Psoas muscle (tissue), 8 donors: ENCODE data around the gene FUBP1. TPM values are rescaled to one million over a fixed set of nuclear protein-coding genes. Genes with fewer than 3 reads are reported as not detected.

Experiments
- ATAC-seq, 4 donors: fragments of 200-7000 bp; cut with Tn5 transposase; one replicate each; pipeline ENCODE4 v1.9.1; 2020; ENCODE audit warnings: moderate library complexity in 3 of 4, mild to moderate bottlenecking in 2 of 4
- DNase-seq, 2 donors: peaks; one replicate each; pipeline ENCODE4 v3.0.0-alpha.2; 2020
- H3K27ac ChIP-seq: fragments of 200-600 bp; one replicate; pipeline ENCODE4 v1.8.0; 2022
- H3K27me3 ChIP-seq, 3 donors: fragments of 200-600 bp in 1 of 3; one replicate each; pipeline versions ENCODE4 v1.6.1 to v1.8.0; 2013 to 2022; ENCODE audit warnings: low read length in 2 of 3, mild to moderate bottlenecking in 2 of 3, moderate library complexity in 1 of 3; ENCODE audit not compliant: insufficient read depth in 3 of 3
- H3K36me3 ChIP-seq, 2 donors: fragments of 200-600 bp in 1 of 2; one replicate each; pipeline versions ENCODE4 v1.6.1 to v1.8.0; 2013 to 2022; ENCODE audit warnings: low read depth in 1 of 2, mild to moderate bottlenecking in 1 of 2, moderate library complexity in 1 of 2; ENCODE audit not compliant: insufficient read depth in 1 of 2
- H3K4me1 ChIP-seq: fragments of 200-600 bp; one replicate; pipeline ENCODE4 v1.8.0; 2022
- H3K4me3 ChIP-seq: fragments of 200-600 bp; one replicate; pipeline ENCODE4 v1.8.0; 2022; ENCODE audit warnings: mild to moderate bottlenecking
- H3K9me3 ChIP-seq: fragments of 200-600 bp; one replicate; pipeline ENCODE4 v1.8.0; 2022
- WGBS, 3 donors: extraction: QIAGEN DNeasy Blood & Tissue Kit; methylation state at CpG; one replicate each; pipeline versions ENCODE4 v1.1.6 to v1.1.7; 2013; 5-methylcytosine and 5-hydroxymethylcytosine counted together
- intact Hi-C, 2 donors: fragments of 100-400 bp; cut with DNase I; formaldehyde crosslinking; loops; one replicate each; pipeline versions ENCODE4 v1.11.0 to v1.14.2; 2022
- polyA plus RNA-seq, 3 donors: library from polyadenylated mRNA; stranded (reverse); fragments of 200-250 nt; gene quantifications; one replicate each; pipeline ENCODE4 v1.2.3, GENCODE V29; 2013
- total RNA-seq, 4 donors: library from RNA; stranded (reverse); fragmentation: NEBNext Ultra II Directional in 2 of 4; extraction: Animal tissue kit (Norgen Biotek cat#: 25700) in 2 of 4; gene quantifications; one replicate each; pipeline versions ENCODE4 v1.2.1 to v1.2.4, GENCODE V29; 2021 to 2023
- TF ChIP-seq, protein P1 (sequence below): fragments of 200-600 bp; IDR thresholded peaks from one replicate; pipeline ENCODE4 v1.8.0; 2022; ENCODE audit warnings: antibody characterized with exemption
- donor health status: healthy with polysubstance abuse.
- donor health status: DM: no; HTN: no; CAD: no; lungs with moderate emphysema.
- donor health status: Bipolar disorder and iron deficiency.
- donor health status: healthy.
- donor health status: DM: yes; HTN: yes; CAD: no.
- donor health status: DM: no; HTN: no; CAD: no.
- donor health status: DM: no; HTN: no; CAD: no.
- donor health status: DM: yes; HTN: yes; CAD: no.

FUBP1 gene
- total and polyA plus RNA-seq, 7 donors, result 24.1 to 72.1 (median 50.9) TPM

DNA sequence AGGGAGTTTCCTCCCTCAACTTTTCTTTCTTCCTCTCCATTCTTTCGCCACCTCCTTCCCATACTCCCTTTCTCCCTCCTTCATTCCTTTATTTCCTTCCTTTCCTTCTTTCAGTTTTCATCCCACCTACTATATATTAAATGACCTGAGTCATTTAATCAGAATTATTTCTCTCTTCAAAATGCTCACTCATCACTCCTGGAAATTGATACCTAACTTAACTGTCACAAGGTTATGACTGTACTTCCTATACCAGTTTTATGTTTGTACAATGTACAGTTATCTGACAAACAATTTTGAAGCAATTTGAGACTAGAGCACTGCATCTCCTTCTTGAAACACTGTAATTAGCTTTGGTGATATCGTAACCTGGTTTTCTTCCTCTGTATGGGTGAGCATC lies 49.1 kb downstream of the FUBP1 start:
- Histone ChIP-seq H3K27ac (peak overlapping the region; percentile 57), H3K27me3 (no peaks in the 10 kb centered on the region), H3K4me3 (no peak overlapping the region), H3K36me3 (peaks cover 0 to 99% of the 10 kb centered on the region in 2 donors), H3K4me1 (peaks cover 10% of the 10 kb centered on the region), H3K9me3 (no peaks in the 10 kb centered on the region)
- peak in 1 of 4 donors; percentile 24 for ATAC-seq
- no peak for DNase-seq
- intact Hi-C loops, result no loop called here
- 94 to 98% (median 97%) methylated on average over 2 of the region's 2 CpGs for WGBS, 3 donors
- TF ChIP-seq, protein P1, sequence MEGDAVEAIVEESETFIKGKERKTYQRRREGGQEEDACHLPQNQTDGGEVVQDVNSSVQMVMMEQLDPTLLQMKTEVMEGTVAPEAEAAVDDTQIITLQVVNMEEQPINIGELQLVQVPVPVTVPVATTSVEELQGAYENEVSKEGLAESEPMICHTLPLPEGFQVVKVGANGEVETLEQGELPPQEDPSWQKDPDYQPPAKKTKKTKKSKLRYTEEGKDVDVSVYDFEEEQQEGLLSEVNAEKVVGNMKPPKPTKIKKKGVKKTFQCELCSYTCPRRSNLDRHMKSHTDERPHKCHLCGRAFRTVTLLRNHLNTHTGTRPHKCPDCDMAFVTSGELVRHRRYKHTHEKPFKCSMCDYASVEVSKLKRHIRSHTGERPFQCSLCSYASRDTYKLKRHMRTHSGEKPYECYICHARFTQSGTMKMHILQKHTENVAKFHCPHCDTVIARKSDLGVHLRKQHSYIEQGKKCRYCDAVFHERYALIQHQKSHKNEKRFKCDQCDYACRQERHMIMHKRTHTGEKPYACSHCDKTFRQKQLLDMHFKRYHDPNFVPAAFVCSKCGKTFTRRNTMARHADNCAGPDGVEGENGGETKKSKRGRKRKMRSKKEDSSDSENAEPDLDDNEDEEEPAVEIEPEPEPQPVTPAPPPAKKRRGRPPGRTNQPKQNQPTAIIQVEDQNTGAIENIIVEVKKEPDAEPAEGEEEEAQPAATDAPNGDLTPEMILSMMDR, result no peak

DNA sequence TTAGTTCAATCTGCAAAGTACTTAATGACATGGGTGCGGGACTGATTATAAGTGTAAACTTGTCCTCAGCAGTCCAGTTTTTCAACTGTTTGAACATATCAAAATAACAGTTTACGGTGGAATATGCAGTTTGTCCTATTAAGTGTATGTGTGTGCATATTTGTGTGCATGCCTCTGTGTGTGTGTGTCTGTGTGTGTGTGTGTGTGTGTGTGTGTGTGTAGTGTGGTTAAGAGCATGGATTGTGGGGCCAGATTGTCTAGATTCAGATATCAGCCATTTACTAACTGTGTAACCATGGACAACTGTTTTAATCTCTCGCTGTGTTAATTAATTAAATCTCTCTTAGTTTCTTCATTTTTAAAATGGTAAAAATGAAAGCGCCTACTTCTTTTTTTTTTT lies 51.5 kb downstream of the FUBP1 start:
- TF ChIP-seq, protein P1, result no peak
- H3K27ac ChIP-seq, result peak overlapping the region; percentile 25
- no peak overlapping the region for H3K4me3 ChIP-seq
- DNase-seq, result no peak
- WGBS, 3 donors, result 92 to 95% (median 95%) methylated on average over 4 of the region's 4 CpGs
- no peaks in the 10 kb centered on the region for H3K9me3 ChIP-seq
- peak in 1 of 4 donors; percentile 11 for ATAC-seq
- peaks cover 0 to 99% of the 10 kb centered on the region in 2 donors for H3K36me3 ChIP-seq
- H3K4me1 ChIP-seq, result peaks cover 10% of the 10 kb centered on the region
- H3K27me3 ChIP-seq, result no peaks in the 10 kb centered on the region
- intact Hi-C loops, result no loop called here

DNA sequence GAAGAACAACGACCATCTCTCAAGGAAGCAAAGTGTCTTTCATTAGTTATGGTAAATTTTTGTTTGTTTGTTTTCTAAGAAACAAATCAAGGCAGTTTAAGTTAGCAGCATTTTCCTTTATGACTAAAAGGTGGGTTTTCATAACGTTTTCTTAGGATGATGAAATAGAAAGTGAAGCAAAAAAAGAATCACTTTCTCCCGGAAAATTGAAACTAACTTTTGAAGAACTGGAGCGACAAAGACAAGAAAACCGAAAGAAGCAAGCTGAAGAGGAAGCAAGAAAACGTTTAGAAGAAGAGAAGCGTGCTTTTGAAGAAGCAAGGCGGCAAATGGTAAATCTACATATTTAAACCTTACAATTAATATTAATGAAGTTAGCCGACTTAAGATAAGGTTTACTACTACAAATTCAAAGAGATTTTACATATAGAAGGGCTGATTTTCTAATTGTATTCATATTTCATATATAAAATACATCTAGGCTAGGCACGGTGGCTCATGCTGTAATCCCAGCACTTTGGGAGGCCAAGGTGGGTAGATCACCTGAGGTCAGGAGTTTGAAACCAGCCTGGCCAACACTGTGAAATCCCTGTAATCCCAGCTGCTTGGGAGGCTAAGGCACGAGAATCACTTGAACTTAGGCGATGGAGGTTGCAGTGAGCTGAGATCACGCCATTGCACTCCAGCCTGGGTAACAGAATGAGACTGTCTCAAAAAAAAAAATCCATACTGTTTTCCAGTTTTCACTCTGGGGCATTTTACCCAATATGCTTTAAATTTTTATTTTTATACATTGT lies 52.1 kb downstream of the FUBP1 start:
- DNase-seq, result no peak
- intact Hi-C loops, result no loop called here
- 59 to 78% (median 61%) methylated on average over 13 of the region's 13 CpGs for WGBS, 3 donors
- Histone ChIP-seq H3K4me3 (no peak overlapping the region), H3K4me1 (peaks cover 10% of the 10 kb centered on the region), H3K9me3 (no peaks in the 10 kb centered on the region), H3K36me3 (peaks cover 0 to 99% of the 10 kb centered on the region in 2 donors), H3K27ac (no peak overlapping the region), H3K27me3 (no peaks in the 10 kb centered on the region)
- ATAC-seq, result peak in 1 of 4 donors; percentile 19
- TF ChIP-seq, protein P1, result no peak

DNA sequence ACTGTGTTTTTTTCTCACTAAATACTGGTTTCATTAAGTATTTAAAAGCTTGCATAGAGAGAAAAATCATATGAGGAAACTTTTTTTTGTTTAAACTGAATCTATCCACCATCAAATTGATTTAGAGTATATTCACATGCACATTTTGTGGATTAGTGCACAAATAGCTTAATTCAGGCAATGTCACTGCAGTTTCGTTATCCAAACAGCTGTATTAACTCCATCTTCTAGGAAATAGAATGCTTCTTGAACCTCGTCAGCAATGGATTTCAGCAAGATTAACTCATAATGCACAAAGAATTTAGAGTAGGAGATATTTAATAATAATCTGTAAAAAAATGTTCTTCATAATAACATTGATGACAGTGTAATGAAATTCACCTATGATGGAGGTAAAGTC lies 52.9 kb downstream of the FUBP1 start:
- ATAC-seq, result no peak

More for the DNA sequence above, 52.9 kb downstream of the FUBP1 start:
- intact Hi-C loops, result no loop called here
- TF ChIP-seq, protein P1, result no peak
- DNase-seq, result no peak
- Histone ChIP-seq H3K4me3 (no peak overlapping the region), H3K27me3 (no peaks in the 10 kb centered on the region), H3K27ac (no peak overlapping the region), H3K4me1 (peaks cover 10% of the 10 kb centered on the region), H3K9me3 (no peaks in the 10 kb centered on the region), H3K36me3 (peaks cover 0 to 99% of the 10 kb centered on the region in 2 donors)
- WGBS, 3 donors, result 58 to 80% (median 62%) methylated on average over 2 of the region's 2 CpGs
